AG09319 (cell line): Measurements from ENCODE around the gene CTNNBL1.

Source experiments
- DNase-seq: peaks from one replicate; pipeline ENCODE4 v3.0.0-alpha.2; 2010; ENCODE audit warnings: low read depth; ENCODE audit errors: extremely low read depth
- CTCF ChIP-seq: IDR thresholded peaks from 2 replicates; pipeline ENCODE4 v1.5.1; 2011; ENCODE audit warnings: low read depth, mild to moderate bottlenecking, inconsistent platforms, low read length, moderate library complexity

CTNNBL1 gene

GRCh38 chr20:37867289-37868195, 173.7 kb downstream of the CTNNBL1 start:
- DNase-seq, result no peak

GRCh38 chr20:37868851-37869333, 175.1 kb downstream of the CTNNBL1 start:
- no peak for TF ChIP-seq CTCF

More at GRCh38 chr20:37867289-37868195, 173.7 kb downstream of the CTNNBL1 start:
- no peak for TF ChIP-seq CTCF

DNA sequence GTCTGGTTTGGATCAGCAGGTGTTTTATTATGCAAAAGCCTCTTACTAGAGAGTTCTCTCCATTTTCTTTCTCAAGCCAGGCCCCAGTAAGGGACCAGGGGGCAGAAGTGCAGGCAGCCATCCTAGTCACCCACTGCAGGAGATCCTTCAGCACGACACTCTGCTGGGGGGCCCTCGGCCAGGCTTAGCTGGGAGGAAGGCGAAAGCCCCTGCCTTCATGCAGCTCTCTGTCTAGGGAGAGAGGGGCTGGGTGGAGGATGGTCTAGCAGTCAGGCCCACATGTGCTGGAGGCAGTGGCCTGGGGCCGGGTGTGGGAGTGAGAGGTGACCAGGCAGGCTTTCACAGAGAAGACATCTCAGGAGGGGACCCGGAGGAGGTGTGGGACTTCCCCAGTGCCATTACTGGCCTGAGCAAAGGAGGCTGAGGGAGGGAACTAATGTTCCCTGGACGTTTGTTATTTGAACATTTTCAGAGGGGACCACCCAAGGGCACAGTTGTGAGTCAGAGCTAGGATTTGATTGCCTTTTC, 175.6 kb downstream of the CTNNBL1 start:
- no peak for TF ChIP-seq CTCF
- no peak for DNase-seq

More at GRCh38 chr20:37868851-37869333, 175.1 kb downstream of the CTNNBL1 start:
- no peak for DNase-seq

DNA sequence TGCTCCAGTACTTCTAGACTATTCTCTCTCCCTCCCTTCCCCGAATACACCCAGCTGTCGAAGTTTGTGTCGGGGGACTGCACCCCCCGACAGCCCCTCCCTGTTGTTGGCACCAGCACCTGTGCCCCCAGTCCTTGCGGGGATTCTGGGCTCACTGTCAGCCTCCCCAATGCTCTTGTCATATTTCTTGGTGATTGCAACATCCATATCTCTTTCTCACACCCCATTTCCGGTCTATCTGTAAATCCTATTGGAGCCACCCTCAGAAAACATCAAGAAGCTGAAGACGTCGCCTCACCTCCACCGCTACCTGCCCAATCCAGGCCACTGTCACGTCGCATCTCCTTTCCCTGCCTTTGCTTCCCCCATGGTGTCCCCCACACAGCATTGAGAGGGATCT, 176.5 kb downstream of the CTNNBL1 start:
- no peak for TF ChIP-seq CTCF
- no peak for DNase-seq

DNA sequence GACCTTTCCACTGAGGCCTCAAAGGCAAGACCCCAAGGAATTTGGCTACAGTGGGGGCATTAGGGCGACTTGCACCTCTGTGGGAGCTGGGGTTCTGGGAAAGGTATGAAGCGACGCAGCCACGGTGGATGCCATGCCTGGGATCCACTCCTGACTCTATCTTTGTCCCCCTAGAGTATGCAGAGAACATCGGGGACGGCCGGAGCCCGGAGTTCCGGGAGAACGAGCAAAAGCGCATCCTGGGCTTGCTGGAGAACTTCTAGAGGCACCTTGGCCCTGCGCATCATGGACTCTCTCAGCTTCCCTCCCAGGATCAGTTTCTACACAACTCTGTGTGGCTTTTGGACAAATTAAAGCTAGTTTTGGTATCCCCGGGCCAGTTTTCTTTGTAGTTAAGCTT, 177.9 kb downstream of the CTNNBL1 start:
- no peak for DNase-seq
- TF ChIP-seq CTCF, result no peak

- no peak for TF ChIP-seq CTCF
- no peak for DNase-seq
These were observed 178.3 kb downstream of the CTNNBL1 start for GRCh38 chr20:37872161-37872560.

DNA sequence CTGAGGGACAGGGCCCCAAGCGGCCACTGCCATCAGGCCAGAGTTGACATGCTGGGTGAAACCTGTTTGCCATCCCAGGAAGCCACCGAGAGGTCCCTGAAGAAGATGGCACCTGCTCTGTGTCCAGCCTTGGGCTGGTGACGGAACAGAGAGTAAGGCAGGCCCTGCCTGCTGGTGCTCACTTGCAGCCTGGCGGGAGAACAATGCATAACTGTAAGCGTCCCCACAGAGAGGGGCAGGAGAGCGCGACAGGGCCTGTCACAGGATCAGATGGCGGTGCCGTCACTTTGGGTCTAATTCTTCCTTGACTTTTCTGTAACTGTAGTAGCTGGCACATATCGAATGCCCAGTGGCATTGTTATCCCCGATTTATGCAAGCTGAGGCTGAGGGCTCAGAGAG, 180.1 kb downstream of the CTNNBL1 start:
- TF ChIP-seq CTCF, result no peak

More for the DNA sequence above, 180.1 kb downstream of the CTNNBL1 start:
- DNase-seq, result no peak
